Neural progenitor cell (in vitro differentiated cells): Measurements from ENCODE around the gene USF2.

Experiments used
- CTCF ChIP-seq: fragments of 200-600 bp; sonication (generic); IDR thresholded peaks from 2 replicates; pipeline ENCODE4 v1.5.1; 2017; ENCODE audit warnings: antibody characterized with exemption, mild to moderate bottlenecking
- EZH2 ChIP-seq: fragments of 200-600 bp; sonication (generic); IDR thresholded peaks from 2 replicates; pipeline ENCODE4 v1.6.1; 2017; ENCODE audit warnings: antibody characterized with exemption, mild to moderate bottlenecking, moderate library complexity
- EZH2phosphoT487 ChIP-seq: fragments of 200-600 bp; sonication (generic); IDR thresholded peaks from 2 replicates; pipeline ENCODE4 v1.6.1; 2017; ENCODE audit warnings: antibody characterized with exemption

- TF ChIP-seq CTCF (no peak), EZH2phosphoT487 (no peak), EZH2 (no peak)
Measured at GRCh38 chr19:35268536-35269437, at the start of gene USF2.
